Tibial artery (tissue), 4 donors: ENCODE data around the gene FKBP10.

Experiments
- DNase-seq, 2 donors: peaks; one replicate each; pipeline ENCODE4 v3.0.0-alpha.2; 2019
- H3K27ac ChIP-seq, 2 donors: fragments of 200-600 bp; sonication (generic) in 1 of 2; 1 replicate in 1 of 2; 2 replicates in 1 of 2; pipeline ENCODE4 v1.5.1; 2018 to 2019; ENCODE audit warnings: mild to moderate bottlenecking in 1 of 2
- H3K27me3 ChIP-seq, 2 donors: fragments of 200-600 bp; sonication (generic) in 1 of 2; one replicate each; pipeline versions ENCODE4 v1.5.1 to v1.6.0; 2016 to 2019
- H3K36me3 ChIP-seq, 3 donors: fragments of 200-600 bp; sonication (generic) in 2 of 3; one replicate each; pipeline ENCODE4 v1.5.1; 2016 to 2019; ENCODE audit warnings: mild to moderate bottlenecking in 2 of 3
- H3K4me1 ChIP-seq, 4 donors: fragments of 200-600 bp; sonication (generic) in 2 of 4; 1 replicate in 3 of 4; 2 replicates in 1 of 4; pipeline ENCODE4 v1.5.1; 2016 to 2019
- H3K4me3 ChIP-seq, 2 donors: fragments of 200-600 bp; sonication (generic) in 1 of 2; 1 replicate in 1 of 2; 2 replicates in 1 of 2; pipeline ENCODE4 v1.5.1; 2018 to 2019; ENCODE audit warnings: mild to moderate bottlenecking in 2 of 2
- H3K9me3 ChIP-seq, 3 donors: fragments of 200-600 bp; sonication (generic) in 1 of 3; one replicate each; pipeline ENCODE4 v1.5.1; 2016 to 2019
- CTCF ChIP-seq, 2 experiments: fragments of 200-600 bp in 1 of 2; fragments of 450-650 bp in 1 of 2; IDR thresholded peaks; one replicate each; pipeline ENCODE4 v1.5.1; 2017 to 2019; ENCODE audit warnings: antibody characterized with exemption in 2 of 2, mild to moderate bottlenecking in 1 of 2, moderate library complexity in 1 of 2
- intact Hi-C: fragments of 100-400 bp; cut with DNase I; formaldehyde crosslinking; loops from one replicate; pipeline ENCODE4 v1.15.0; 2023; ENCODE audit warnings: low total_unique reads

The FKBP10 gene

GRCh38 chr17:41816637-41817320 is 4.0 kb downstream of the FKBP10 start:
- H3K4me3 ChIP-seq, result no peak overlapping the region
- H3K36me3 ChIP-seq, result peaks cover 0 to 13% (median 0%) of the 10 kb centered on the region in 3 donors
- no peak for DNase-seq
- intact Hi-C loops, result loop anchor here (10.0 kb wide), 1 partner anchor 48 kb away; the partner anchor contains the start of gene KLHL11
- H3K27ac ChIP-seq, result no peak overlapping the region
- H3K27me3 ChIP-seq, result no peaks in the 10 kb centered on the region
- peaks cover 0 to 20% (median 15%) of the 10 kb centered on the region in 4 donors for H3K4me1 ChIP-seq
- TF ChIP-seq CTCF (IDR thresholded peaks at IDR 0.05), result no peak
- no peaks in the 10 kb centered on the region for H3K9me3 ChIP-seq

- no peak overlapping the region for H3K4me3 ChIP-seq
- H3K36me3 ChIP-seq, result peaks cover 0 to 13% (median 0%) of the 10 kb centered on the region in 3 donors
- TF ChIP-seq CTCF (IDR thresholded peaks at IDR 0.05), result no peak
- no peaks in the 10 kb centered on the region for H3K27me3 ChIP-seq
- H3K9me3 ChIP-seq, result no peaks in the 10 kb centered on the region
- H3K4me1 ChIP-seq, result peaks cover 0 to 11% (median 10%) of the 10 kb centered on the region in 4 donors
- intact Hi-C loops, result loop anchor here (10.0 kb wide), 1 partner anchor 47 kb away; the partner anchor contains the start of gene KLHL11
- no peak overlapping the region for H3K27ac ChIP-seq
- DNase-seq, result no peak
Observed at GRCh38 chr17:41818024-41818423, 5.2 kb downstream of the FKBP10 start.

GRCh38 chr17:41821776-41822175 is 9.0 kb downstream of the FKBP10 start:
- no peaks in the 10 kb centered on the region for H3K4me1 ChIP-seq
- H3K9me3 ChIP-seq, result no peaks in the 10 kb centered on the region
- no peaks in the 10 kb centered on the region for H3K27me3 ChIP-seq
- H3K27ac ChIP-seq, result no peak overlapping the region
- H3K36me3 ChIP-seq, result peaks cover 13 to 40% (median 15%) of the 10 kb centered on the region in 3 donors
- DNase-seq, result no peak
- intact Hi-C loops, result no loop called here
- H3K4me3 ChIP-seq, result no peak overlapping the region
- TF ChIP-seq CTCF (IDR thresholded peaks at IDR 0.05), result no peak

- Histone ChIP-seq H3K27ac (no peak overlapping the region), H3K4me3 (no peak overlapping the region), H3K9me3 (no peaks in the 10 kb centered on the region), H3K36me3 (peaks cover 19 to 47% (median 20%) of the 10 kb centered on the region in 3 donors), H3K27me3 (no peaks in the 10 kb centered on the region), H3K4me1 (no peaks in the 10 kb centered on the region)
- DNase-seq, result no peak
- no peak for TF ChIP-seq CTCF (IDR thresholded peaks at IDR 0.05)
- intact Hi-C loops, result no loop called here
Observed at GRCh38 chr17:41822216-41823140, 9.7 kb downstream of the FKBP10 start.

GRCh38 chr17:41823141-41823524 is 10.3 kb downstream of the FKBP10 start:
- no peak for TF ChIP-seq CTCF (IDR thresholded peaks at IDR 0.05)
- H3K36me3 ChIP-seq, result peaks cover 25 to 53% (median 26%) of the 10 kb centered on the region in 3 donors
- DNase-seq, result no peak
- H3K4me1 ChIP-seq, result no peaks in the 10 kb centered on the region
- no peak overlapping the region for H3K4me3 ChIP-seq
- H3K27me3 ChIP-seq, result no peaks in the 10 kb centered on the region
- no peak overlapping the region for H3K27ac ChIP-seq
- intact Hi-C loops, result no loop called here
- H3K9me3 ChIP-seq, result no peaks in the 10 kb centered on the region
